Naive B cell (primary cell): ENCODE measurements around the gene SERPIND1. TPM values are rescaled to one million over a fixed set of nuclear protein-coding genes. Genes with fewer than 3 reads are reported as not detected.

Experiments used
- ATAC-seq, 2 donors: fragments of 150-1000 bp; cut with Tn5 transposase; 2 replicates each; pipeline ENCODE4 v1.10.0; 2021; ENCODE audit warnings: low read depth in 2 of 2, mild to moderate bottlenecking in 2 of 2, moderate library complexity in 2 of 2
- DNase-seq: peaks from one replicate; pipeline ENCODE4 v3.0.0; 2022
- H3K27ac Mint-ChIP-seq, 6 donors: one replicate each; pipeline ENCODE4 v1.8.0; 2020 to 2022; ENCODE audit warnings: mild to moderate bottlenecking in 6 of 6, mixed read lengths in 6 of 6, moderate library complexity in 5 of 6, inconsistent platforms in 2 of 6
- H3K27me3 Mint-ChIP-seq, 3 donors: one replicate each; pipeline ENCODE4 v1.8.0; 2021 to 2022; ENCODE audit warnings: mixed read lengths in 3 of 3, mild to moderate bottlenecking in 1 of 3
- H3K36me3 Mint-ChIP-seq, 2 donors: one replicate each; pipeline ENCODE4 v1.8.0; 2020 to 2022; ENCODE audit warnings: mixed read lengths in 2 of 2, inconsistent platforms in 1 of 2, mild to moderate bottlenecking in 1 of 2
- H3K4me1 Mint-ChIP-seq, 3 donors: one replicate each; pipeline ENCODE4 v1.8.0; 2020 to 2022; ENCODE audit warnings: mixed read lengths in 3 of 3, inconsistent platforms in 1 of 3, mild to moderate bottlenecking in 1 of 3, moderate library complexity in 1 of 3
- H3K4me3 Mint-ChIP-seq, 8 donors: one replicate each; pipeline ENCODE4 v1.8.0; 2020 to 2022; ENCODE audit warnings: mild to moderate bottlenecking in 8 of 8, mixed read lengths in 8 of 8, moderate library complexity in 8 of 8, inconsistent platforms in 2 of 8
- H3K9me3 Mint-ChIP-seq, 7 donors: one replicate each; pipeline ENCODE4 v1.8.0; 2020 to 2022; ENCODE audit warnings: mixed read lengths in 7 of 7, mild to moderate bottlenecking in 5 of 7, inconsistent platforms in 2 of 7, moderate library complexity in 1 of 7
- polyA plus RNA-seq, 6 donors: library from polyadenylated mRNA; unstranded; fragments of 300-500 nt; fragmentation: Illumina TruSeq; gene quantifications; one replicate each; pipeline ENCODE4 v1.2.3, GENCODE V29; 2021; ENCODE audit warnings: low read depth in 6 of 6

The SERPIND1 gene
- polyA plus RNA-seq, 6 donors from 2014 or later: 0.13 to 0.27 (median 0.24) TPM; not detected in 2

GRCh38 chr22:20783844-20784723 lies 10.2 kb downstream of the SERPIND1 start:
- H3K9me3 Mint-ChIP-seq: no peaks in the 10 kb centered on the region
- peaks cover 3 to 18% (median 12%) of the 10 kb centered on the region in 3 donors for H3K4me1 Mint-ChIP-seq
- no peak overlapping the region for H3K4me3 Mint-ChIP-seq
- H3K27ac Mint-ChIP-seq: peak overlapping the region in 4 of 6 donors; percentile 59 to 77 (median 68)
- DNase-seq (peak; percentile 28), ATAC-seq (peak; percentile 80 to 84)
- no peaks in the 10 kb centered on the region for H3K27me3 Mint-ChIP-seq
- H3K36me3 Mint-ChIP-seq: peaks cover 6 to 16% of the 10 kb centered on the region in 2 donors

- H3K27ac Mint-ChIP-seq: no peak overlapping the region
- H3K9me3 Mint-ChIP-seq: no peaks in the 10 kb centered on the region
- no peak for ATAC-seq
- no peaks in the 10 kb centered on the region for H3K27me3 Mint-ChIP-seq
- no peak overlapping the region for H3K4me3 Mint-ChIP-seq
- H3K4me1 Mint-ChIP-seq: peaks cover 3 to 18% (median 12%) of the 10 kb centered on the region in 3 donors
- DNase-seq: no peak
- H3K36me3 Mint-ChIP-seq: peaks cover 6 to 10% of the 10 kb centered on the region in 2 donors
Measured at GRCh38 chr22:20785415-20785814, 11.5 kb downstream of the SERPIND1 start.

GRCh38 chr22:20786048-20786447 lies 12.1 kb downstream of the SERPIND1 start:
- no peak for DNase-seq
- Mint-ChIP-seq H3K4me3 (no peak overlapping the region), H3K27ac (peak overlapping the region in 3 of 6 donors; percentile 23 to 76 (median 57)), H3K27me3 (no peaks in the 10 kb centered on the region), H3K9me3 (no peaks in the 10 kb centered on the region), H3K36me3 (peaks cover 6 to 10% of the 10 kb centered on the region in 2 donors), H3K4me1 (peaks cover 5 to 18% (median 12%) of the 10 kb centered on the region in 3 donors)
- no peak for ATAC-seq

- DNase-seq (no peak), ATAC-seq (no peak)
- Mint-ChIP-seq H3K27me3 (no peaks in the 10 kb centered on the region), H3K4me3 (no peak overlapping the region), H3K36me3 (peaks cover 6 to 10% of the 10 kb centered on the region in 2 donors), H3K9me3 (no peaks in the 10 kb centered on the region), H3K27ac (peak overlapping the region in 2 of 6 donors; percentile 23 to 66), H3K4me1 (peaks cover 7 to 18% (median 12%) of the 10 kb centered on the region in 3 donors)
Measured at GRCh38 chr22:20786536-20786979, 12.6 kb downstream of the SERPIND1 start.

- no peak overlapping the region for H3K27ac Mint-ChIP-seq
Measured at GRCh38 chr22:20787223-20787622, 13.3 kb downstream of the SERPIND1 start.

GRCh38 chr22:20787746-20788626 lies 14.1 kb downstream of the SERPIND1 start:
- no peak for DNase-seq
- ATAC-seq: no peak
- Mint-ChIP-seq H3K36me3 (peaks cover 12 to 19% of the 10 kb centered on the region in 2 donors), H3K9me3 (no peaks in the 10 kb centered on the region), H3K27me3 (no peaks in the 10 kb centered on the region), H3K27ac (peak overlapping the region in 1 of 6 donors; percentile 29), H3K4me1 (peaks cover 10 to 17% (median 12%) of the 10 kb centered on the region in 3 donors), H3K4me3 (no peak overlapping the region)

More at GRCh38 chr22:20787223-20787622, 13.3 kb downstream of the SERPIND1 start:
- ATAC-seq (no peak), DNase-seq (no peak)
- peaks cover 7 to 14% of the 10 kb centered on the region in 2 donors for H3K36me3 Mint-ChIP-seq
- H3K4me3 Mint-ChIP-seq: no peak overlapping the region
- H3K9me3 Mint-ChIP-seq: no peaks in the 10 kb centered on the region
- no peaks in the 10 kb centered on the region for H3K27me3 Mint-ChIP-seq
- H3K4me1 Mint-ChIP-seq: peaks cover 9 to 18% (median 12%) of the 10 kb centered on the region in 3 donors

- no peaks in the 10 kb centered on the region for H3K27me3 Mint-ChIP-seq
Measured at GRCh38 chr22:20788627-20789344, 14.9 kb downstream of the SERPIND1 start.

GRCh38 chr22:20792221-20792965 lies 18.5 kb downstream of the SERPIND1 start:
- Mint-ChIP-seq H3K36me3 (peaks cover 16 to 48% of the 10 kb centered on the region in 2 donors), H3K27ac (peak overlapping the region in 1 of 6 donors; percentile 89), H3K9me3 (no peaks in the 10 kb centered on the region), H3K27me3 (no peaks in the 10 kb centered on the region), H3K4me1 (peaks cover 0 to 8% (median 0%) of the 10 kb centered on the region in 3 donors), H3K4me3 (no peak overlapping the region)
- DNase-seq (no peak), ATAC-seq (no peak)

More at GRCh38 chr22:20788627-20789344, 14.9 kb downstream of the SERPIND1 start:
- H3K9me3 Mint-ChIP-seq: no peaks in the 10 kb centered on the region
- H3K4me1 Mint-ChIP-seq: peaks cover 8 to 11% (median 10%) of the 10 kb centered on the region in 3 donors
- H3K36me3 Mint-ChIP-seq: peaks cover 14 to 19% of the 10 kb centered on the region in 2 donors
- H3K27ac Mint-ChIP-seq: peak overlapping the region in 3 of 6 donors; percentile 12 to 51 (median 29)
- DNase-seq (no peak), ATAC-seq (no peak)
- H3K4me3 Mint-ChIP-seq: no peak overlapping the region

- Mint-ChIP-seq H3K4me3 (no peak overlapping the region), H3K27me3 (no peaks in the 10 kb centered on the region), H3K9me3 (no peaks in the 10 kb centered on the region), H3K27ac (peak overlapping the region in 2 of 6 donors; percentile 57 to 89), H3K4me1 (peaks cover 0 to 8% (median 0%) of the 10 kb centered on the region in 3 donors), H3K36me3 (peaks cover 20 to 51% of the 10 kb centered on the region in 2 donors)
- DNase-seq: no peak
- no peak for ATAC-seq
Measured at GRCh38 chr22:20792966-20793728, 19.2 kb downstream of the SERPIND1 start.

- Mint-ChIP-seq H3K27ac (peak overlapping the region in 4 of 6 donors; percentile 7 to 79 (median 50)), H3K9me3 (no peaks in the 10 kb centered on the region), H3K4me1 (peaks cover 0 to 8% (median 6%) of the 10 kb centered on the region in 3 donors), H3K4me3 (peak overlapping the region in 1 of 8 donors; percentile 19), H3K27me3 (no peaks in the 10 kb centered on the region), H3K36me3 (peaks cover 22 to 51% of the 10 kb centered on the region in 2 donors)
- ATAC-seq (no peak), DNase-seq (no peak)
Measured at GRCh38 chr22:20793748-20794649, 20.1 kb downstream of the SERPIND1 start.
